ENCODE data around the gene RAMAC. TPM values are rescaled to one million over a fixed set of nuclear protein-coding genes. Genes with fewer than 3 reads are reported as not detected.
"Not testable (repeated sequence)": the region's sequence is repeated elsewhere in the genome, so short reads cannot be mapped to it uniquely, and the experiment has no call there.

Gene RAMAC
- total and polyA plus RNA-seq, 10 donors = 12.8 to 22.4 (median 16.5) TPM

- DNase-seq = no peak
- H3K9me3 ChIP-seq = no peaks in the 10 kb centered on the region
- TF ChIP-seq POLR2A (IDR thresholded peaks at IDR 0.05) (no peak), CTCF (IDR thresholded peaks at IDR 0.05 in 8 of 11, conservative IDR thresholded peaks at IDR 0.05 in 3 of 11) (no peak), POLR2AphosphoS5 (IDR thresholded peaks at IDR 0.05) (no peak)
- 86 to 93% (median 88%) methylated on average over 4 of the region's 4 CpGs for WGBS, 5 donors
- H3K27ac ChIP-seq = no peak overlapping the region
- H3K4me3 ChIP-seq = no peak overlapping the region
- no peaks in the 10 kb centered on the region for H3K27me3 ChIP-seq (replicated peaks in 1 of 7)
- peaks cover 13 to 49% (median 20%) of the 10 kb centered on the region in 6 donors for H3K4me1 ChIP-seq
- peaks cover 0 to 48% (median 39%) of the 10 kb centered on the region in 6 donors for H3K36me3 ChIP-seq
- intact Hi-C loops (cut with DNase I; ENCODE audit: low total_unique reads) = no loop called here
Observed at GRCh38 chr15:83015361-83015760, 29.4 kb downstream of the RAMAC start.

GRCh38 chr15:83016906-83017305 lies 30.9 kb downstream of the RAMAC start:
- Histone ChIP-seq H3K36me3 (peaks cover 0 to 63% (median 47%) of the 10 kb centered on the region in 6 donors), H3K27ac (no peak overlapping the region), H3K4me1 (peaks cover 5 to 39% (median 11%) of the 10 kb centered on the region in 6 donors), H3K27me3 (replicated peaks in 1 of 7) (no peaks in the 10 kb centered on the region), H3K4me3 (no peak overlapping the region), H3K9me3 (no peaks in the 10 kb centered on the region)
- DNase-seq = no peak
- TF ChIP-seq POLR2A (IDR thresholded peaks at IDR 0.05) (no peak), POLR2AphosphoS5 (IDR thresholded peaks at IDR 0.05) (no peak), CTCF (IDR thresholded peaks at IDR 0.05 in 8 of 11, conservative IDR thresholded peaks at IDR 0.05 in 3 of 11) (no peak)
- intact Hi-C loops (cut with DNase I; ENCODE audit: low total_unique reads) = no loop called here
- 85 to 89% (median 86%) methylated on average over 5 of the region's 5 CpGs for WGBS, 5 donors

- TF ChIP-seq POLR2AphosphoS5 (IDR thresholded peaks at IDR 0.05) (no peak), POLR2A (IDR thresholded peaks at IDR 0.05) (no peak), CTCF (IDR thresholded peaks at IDR 0.05 in 8 of 11, conservative IDR thresholded peaks at IDR 0.05 in 3 of 11) (no peak)
- Histone ChIP-seq H3K27me3 (replicated peaks in 1 of 7) (no peaks in the 10 kb centered on the region), H3K4me1 (peaks cover 0 to 23% (median 0%) of the 10 kb centered on the region in 6 donors), H3K27ac (no peak overlapping the region), H3K4me3 (no peak overlapping the region), H3K9me3 (no peaks in the 10 kb centered on the region), H3K36me3 (peaks cover 0 to 78% (median 49%) of the 10 kb centered on the region in 6 donors)
- DNase-seq = no peak
- 91 to 98% (median 96%) methylated on average over 2 of the region's 2 CpGs for WGBS, 5 donors
- intact Hi-C loops (cut with DNase I; ENCODE audit: low total_unique reads) = no loop called here
Observed at GRCh38 chr15:83018436-83018835, 32.4 kb downstream of the RAMAC start.

GRCh38 chr15:83030021-83030420 lies 44.0 kb downstream of the RAMAC start:
- DNase-seq = no peak
- TF ChIP-seq CTCF (IDR thresholded peaks at IDR 0.05 in 8 of 11, conservative IDR thresholded peaks at IDR 0.05 in 3 of 11) (no peak), POLR2A (IDR thresholded peaks at IDR 0.05) (no peak), POLR2AphosphoS5 (IDR thresholded peaks at IDR 0.05) (no peak)
- H3K4me3 ChIP-seq = no peak overlapping the region
- H3K9me3 ChIP-seq = peaks cover 0 to 6% (median 0%) of the 10 kb centered on the region in 8 donors
- peaks cover 0 to 89% (median 44%) of the 10 kb centered on the region in 6 donors for H3K36me3 ChIP-seq
- peaks cover 0 to 5% (median 0%) of the 10 kb centered on the region in 6 donors for H3K4me1 ChIP-seq
- WGBS, 5 donors = 95 to 98% (median 97%) methylated on average over 8 of the region's 8 CpGs
- intact Hi-C loops (cut with DNase I; ENCODE audit: low total_unique reads) = no loop called here
- no peaks in the 10 kb centered on the region for H3K27me3 ChIP-seq (replicated peaks in 1 of 7)
- no peak overlapping the region for H3K27ac ChIP-seq

GRCh38 chr15:83031234-83031633 lies 45.2 kb downstream of the RAMAC start:
- H3K27me3 ChIP-seq (replicated peaks in 1 of 7); H3K9me3 ChIP-seq; DNase-seq; H3K27ac ChIP-seq; H3K4me1 ChIP-seq; H3K4me3 ChIP-seq; intact Hi-C loops (cut with DNase I; ENCODE audit: low total_unique reads): not testable (repeated sequence)
- H3K36me3 ChIP-seq = peaks cover 0 to 88% (median 43%) of the 10 kb centered on the region in 6 donors
- WGBS, 5 donors = 95 to 99% (median 97%) methylated on average over 6 of the region's 6 CpGs

Data from spleen (tissue), 11 donors.